ENCODE results near the gene PRSS27.

PRSS27 gene

DNA sequence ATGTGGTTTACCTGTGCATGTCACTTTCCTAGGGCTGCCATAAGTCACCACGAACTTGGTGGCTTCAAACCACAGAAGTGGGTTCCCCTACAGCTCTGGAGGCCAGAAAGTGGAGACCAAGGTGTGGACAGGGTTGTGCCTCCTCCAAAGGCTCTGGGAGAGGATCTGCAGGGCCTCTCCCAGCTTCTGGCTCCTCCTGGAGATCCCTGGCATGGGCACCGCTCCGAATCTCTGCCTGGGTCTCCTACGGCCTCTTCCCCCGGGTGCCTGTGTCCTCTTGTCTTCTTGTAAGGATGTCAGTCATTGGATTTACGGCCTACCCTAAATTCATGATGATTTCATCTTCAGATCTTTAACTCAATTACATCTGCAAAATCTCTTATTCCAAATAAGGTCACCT lies 29.9 kb upstream of the PRSS27 start:
- DNase-seq, result no peak

DNA sequence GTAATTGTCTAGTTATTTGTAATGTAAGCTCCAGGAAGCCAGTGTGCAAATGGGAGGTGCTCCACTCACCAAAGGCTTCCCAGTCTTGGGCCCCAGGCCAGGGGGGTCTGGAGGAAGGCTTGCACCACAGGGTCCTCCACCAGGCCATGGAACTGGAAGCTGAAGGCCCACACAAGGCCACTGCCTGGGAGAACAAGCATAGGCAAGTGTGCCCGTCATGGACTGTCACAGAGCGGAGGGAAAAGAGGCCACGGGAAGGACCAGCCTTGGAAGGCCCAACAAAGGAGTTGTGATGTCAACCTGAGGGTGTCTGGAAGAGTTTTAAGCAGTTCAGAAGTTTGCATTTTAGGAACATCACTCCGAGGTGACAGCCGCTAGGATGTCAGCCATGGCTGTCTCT lies 29.5 kb upstream of the PRSS27 start:
- DNase-seq, result no peak

GRCh38 chr16:2748757-2749455 lies 28.9 kb upstream of the PRSS27 start:
- no peak for DNase-seq

- DNase-seq, result no peak
Measured at GRCh38 chr16:2745961-2746360, 25.9 kb upstream of the PRSS27 start.

DNA sequence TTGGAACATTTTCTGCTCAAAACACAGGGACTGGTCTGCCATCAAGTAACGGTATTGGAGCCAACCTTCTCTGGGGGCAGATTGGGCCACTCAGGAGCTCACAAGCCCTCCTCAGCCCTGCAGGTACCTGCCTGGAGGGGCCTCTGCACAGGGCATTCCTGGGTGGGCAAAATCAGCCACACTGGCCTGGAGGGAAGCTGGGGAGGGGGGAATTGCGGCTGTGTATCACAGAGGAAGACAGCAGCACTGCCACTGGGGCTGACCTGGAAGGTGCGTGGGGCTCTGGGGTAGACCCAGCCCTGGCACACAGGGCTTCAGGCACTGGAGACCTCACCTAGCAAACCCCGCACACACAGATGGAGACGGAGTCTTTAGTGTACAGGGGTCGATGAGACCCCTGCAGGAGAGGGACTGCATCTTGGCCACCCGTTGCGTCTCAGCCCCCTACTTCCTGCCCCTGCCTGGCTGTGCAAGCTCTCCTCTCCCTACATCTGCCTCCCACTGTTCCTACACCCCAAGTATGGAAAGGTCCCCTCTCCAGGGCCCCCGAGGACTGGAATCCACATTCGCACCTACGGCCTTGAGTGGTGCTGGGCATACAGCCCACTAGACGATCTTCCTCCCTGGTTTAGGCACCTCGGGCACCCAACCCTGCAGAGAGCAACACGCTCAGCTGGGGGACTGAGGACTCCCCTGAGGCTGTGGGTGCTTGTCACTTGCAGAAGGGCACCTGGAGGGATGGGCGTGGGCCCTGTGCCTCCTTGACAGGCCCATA lies 25.3 kb upstream of the PRSS27 start:
- no peak for DNase-seq

GRCh38 chr16:2744711-2745110 lies 24.7 kb upstream of the PRSS27 start:
- DNase-seq, result no peak

- no peak for DNase-seq
Measured at GRCh38 chr16:2743007-2743810, 23.2 kb upstream of the PRSS27 start.

DNA sequence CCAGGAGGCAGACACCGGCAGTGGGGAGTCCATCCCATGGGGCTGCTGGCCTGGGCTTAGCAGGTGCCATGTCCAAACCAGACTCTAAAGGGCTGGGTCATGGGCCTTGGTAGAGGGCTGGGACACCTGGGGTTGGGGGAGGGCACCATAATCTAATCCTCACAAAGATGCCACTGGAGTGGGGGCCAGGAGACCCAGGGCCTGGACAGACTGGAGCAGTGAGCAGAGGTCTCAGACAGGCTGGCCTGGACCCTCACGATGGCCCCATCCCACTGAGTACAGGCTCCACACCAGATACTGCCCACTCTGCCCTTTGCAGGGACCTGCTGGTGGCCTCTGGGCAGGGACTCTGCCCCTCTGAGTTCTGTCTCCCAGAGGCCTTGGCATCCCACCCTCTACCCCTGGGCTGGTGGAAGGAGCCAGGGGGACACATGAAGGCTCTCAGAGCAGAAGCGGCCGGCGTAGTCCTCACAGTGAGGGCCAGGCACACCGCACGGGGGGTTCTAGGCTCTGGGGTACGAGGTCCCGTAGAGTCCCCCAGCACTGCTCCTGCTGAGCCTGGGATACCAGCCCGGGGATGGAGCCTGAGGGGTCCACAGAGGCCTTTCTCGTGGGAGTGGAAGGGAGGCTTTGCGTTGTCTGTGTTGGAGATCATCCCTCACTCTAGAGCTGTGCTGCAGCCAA lies 22.4 kb upstream of the PRSS27 start:
- no peak for DNase-seq

DNA sequence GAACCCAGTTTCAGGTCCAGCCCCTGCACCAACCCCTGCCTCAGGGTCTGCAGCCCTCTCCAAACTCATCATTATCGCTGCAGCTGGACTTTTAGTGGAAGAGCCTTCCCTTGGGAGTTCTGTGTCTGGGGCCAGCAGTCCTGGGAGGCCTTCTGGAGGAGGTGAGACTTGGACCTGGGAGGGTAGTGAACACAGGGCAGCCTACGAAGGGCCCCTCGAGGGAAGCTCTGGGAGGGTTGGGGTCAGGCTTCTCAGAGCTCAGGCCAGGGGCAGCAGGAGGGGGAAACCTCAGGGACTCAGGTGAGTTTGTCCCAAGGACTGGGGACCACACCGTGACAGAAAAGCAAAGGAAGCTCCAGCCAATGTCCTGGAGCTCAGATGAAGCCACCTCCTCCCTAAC lies 21.1 kb upstream of the PRSS27 start:
- DNase-seq, result no peak

DNA sequence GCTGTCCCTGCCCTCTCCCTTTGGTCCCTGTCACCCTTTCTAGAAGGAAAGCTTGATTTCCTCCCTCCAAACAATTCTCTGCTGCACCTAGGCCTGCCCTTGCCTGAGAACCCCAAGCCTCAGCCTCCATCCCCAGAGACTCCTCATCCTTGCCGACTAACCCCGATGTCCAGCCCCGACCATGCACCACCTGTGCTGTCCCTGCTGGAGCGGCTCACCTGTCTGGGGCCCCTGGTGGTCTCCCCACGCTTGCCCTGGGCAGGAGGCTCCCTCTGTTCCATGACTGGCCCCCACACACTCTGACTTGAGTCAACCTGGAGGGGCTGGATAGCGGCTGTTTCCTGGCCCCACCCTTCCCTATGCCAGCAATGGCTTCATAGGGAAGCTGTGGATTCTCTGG lies 20.5 kb upstream of the PRSS27 start:
- no peak for DNase-seq

GRCh38 chr16:2739625-2740430 lies 19.8 kb upstream of the PRSS27 start:
- DNase-seq, result no peak

GRCh38 chr16:2738615-2739014 lies 18.6 kb upstream of the PRSS27 start:
- DNase-seq, result no peak

DNA sequence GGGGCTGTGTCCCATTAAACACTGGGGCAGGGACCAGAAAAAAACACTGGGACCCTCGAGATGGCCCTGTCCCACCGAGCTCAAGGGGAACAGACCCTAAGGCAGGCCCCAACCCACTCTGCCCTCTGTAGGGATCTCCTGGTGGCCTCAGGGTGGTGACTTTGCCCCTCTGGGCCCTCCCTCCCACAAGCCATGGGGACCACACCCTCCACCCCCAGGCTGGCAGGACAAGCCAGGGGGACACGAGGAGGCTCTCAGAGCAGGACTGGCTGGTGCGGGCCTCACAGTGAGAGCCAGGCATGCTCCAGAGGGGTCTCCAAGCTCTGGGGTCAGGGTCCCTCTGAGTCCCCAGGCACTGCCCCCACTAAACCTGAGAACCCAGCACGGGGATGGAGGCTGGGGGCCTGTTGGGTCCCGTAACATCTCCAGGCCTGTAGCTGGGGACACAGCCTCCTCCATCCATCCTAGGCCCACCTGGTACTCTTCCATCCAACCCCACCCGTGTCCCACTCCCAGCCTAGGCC lies 17.9 kb upstream of the PRSS27 start:
- no peak for DNase-seq

- DNase-seq, result no peak
Measured at GRCh38 chr16:2737238-2737605, 17.2 kb upstream of the PRSS27 start.

GRCh38 chr16:2736476-2737237 lies 16.6 kb upstream of the PRSS27 start:
- no peak for DNase-seq

DNA sequence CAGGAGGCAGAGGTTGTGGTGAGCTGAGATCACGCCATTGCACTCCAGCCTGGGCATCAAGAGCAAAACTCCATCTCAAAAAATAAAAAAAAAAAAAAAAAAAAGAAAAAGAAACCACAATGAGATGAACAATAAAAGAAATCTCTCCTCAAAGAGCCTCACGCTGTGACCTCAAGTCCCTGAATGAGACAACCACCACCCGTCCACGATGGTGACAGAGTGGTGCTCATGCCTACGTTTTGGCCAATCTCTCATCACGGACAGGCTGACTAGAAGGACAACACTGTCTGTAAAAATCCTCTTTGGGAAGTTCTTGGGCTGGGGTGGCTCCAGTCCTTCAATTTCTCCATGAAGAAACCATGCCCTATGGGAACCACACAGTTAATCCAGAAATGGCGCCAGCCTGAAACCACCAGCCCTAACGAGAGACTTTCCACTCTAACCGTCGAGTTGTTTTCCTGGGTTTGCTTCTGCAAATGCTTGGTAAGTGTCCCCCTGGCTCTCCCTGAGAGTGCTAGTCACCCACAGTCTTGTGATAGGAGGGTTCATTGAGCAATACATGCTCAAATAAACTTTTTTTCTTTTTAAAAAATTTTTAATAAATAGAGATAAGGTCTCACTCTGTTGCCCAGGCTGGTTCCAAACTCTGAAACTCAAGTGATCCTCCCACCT lies 15.0 kb upstream of the PRSS27 start:
- DNase-seq, result no peak

DNA sequence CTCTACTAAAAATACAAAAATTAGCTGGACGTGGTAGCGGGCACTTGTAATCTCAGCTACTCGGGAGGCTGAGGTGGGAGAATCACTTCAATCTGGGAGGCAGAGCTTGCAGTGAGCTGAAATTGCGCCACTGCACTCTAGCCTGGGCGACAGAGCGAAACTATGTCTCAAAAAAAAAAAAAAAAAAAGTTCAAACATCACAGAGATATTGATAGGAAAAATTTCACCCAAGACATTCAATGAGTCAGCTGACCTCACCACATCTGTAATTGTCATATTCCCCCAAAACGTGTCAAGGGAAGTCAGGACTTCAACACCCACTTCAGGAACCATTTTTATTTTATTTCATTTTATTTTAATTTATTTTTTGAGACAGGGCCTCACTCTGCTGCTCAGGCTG lies 8.0 kb upstream of the PRSS27 start:
- no peak for DNase-seq

GRCh38 chr16:2726923-2727322 lies 6.9 kb upstream of the PRSS27 start:
- DNase-seq, result no peak

DNA sequence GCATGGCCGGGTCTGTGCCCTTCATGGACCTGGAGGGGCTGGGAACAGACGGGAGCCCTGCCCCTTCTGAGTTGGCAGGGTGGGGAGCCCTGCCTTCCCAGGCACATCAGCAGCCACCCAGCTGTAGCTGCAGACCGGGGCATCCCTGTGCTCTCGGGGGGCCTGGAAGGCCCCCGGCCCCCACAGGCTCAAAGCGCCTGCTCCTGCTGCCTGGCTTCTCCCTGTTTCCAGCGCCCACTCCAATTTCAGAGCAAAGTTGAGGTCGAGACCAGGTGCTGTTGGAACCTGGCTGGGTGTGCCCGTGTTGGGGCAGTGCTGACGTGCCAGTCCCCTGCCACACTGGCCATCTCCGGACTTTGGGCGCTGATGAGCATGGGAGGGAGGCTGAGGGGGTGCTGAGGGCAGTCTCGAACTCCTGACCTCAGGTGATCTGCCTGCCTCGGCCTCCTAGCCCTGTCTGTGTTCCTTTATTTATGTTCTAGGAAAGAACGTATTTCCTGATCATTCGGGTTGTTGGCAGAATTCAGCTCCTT lies 4.9 kb upstream of the PRSS27 start:
- no peak for DNase-seq

DNA sequence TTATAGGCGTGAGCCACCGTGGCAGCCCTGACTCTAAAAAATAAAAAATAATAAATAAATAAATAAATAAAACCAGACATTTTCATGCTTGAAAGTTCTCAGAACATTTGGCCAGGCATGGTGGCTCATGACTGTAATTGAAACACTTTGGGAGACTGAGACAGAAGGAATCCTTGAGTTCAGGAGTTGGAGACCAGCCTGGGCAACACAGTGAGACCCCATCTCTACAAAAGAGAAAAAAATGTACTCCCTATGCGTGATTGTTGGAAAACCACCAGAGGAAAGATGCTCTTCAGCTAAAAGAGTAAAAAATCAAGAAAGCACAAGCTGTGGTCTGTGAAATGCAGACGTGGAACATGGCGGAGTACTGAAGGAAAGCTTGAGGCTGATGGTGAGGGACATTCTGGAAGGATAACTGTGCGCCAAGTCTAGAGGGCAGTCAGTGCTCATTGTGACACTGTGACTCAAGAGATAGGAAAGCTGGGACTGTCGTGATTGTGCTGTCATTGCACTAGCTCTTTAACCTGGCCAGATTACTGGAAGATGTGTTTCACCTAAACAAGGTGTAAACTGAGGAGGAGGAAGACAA lies 4.2 kb upstream of the PRSS27 start:
- no peak for DNase-seq
